Stimulated activated CD4-positive, alpha-beta T cell treated with anti-CD3 and anti-CD28 coated beads, Interleukin-12 subunit alpha, Interleukin-12 subunit beta, amount 100 ng/mL, for 24 hours (primary cell): ENCODE data around the gene NEU3.
"Not testable (repeated sequence)": the region's sequence is repeated elsewhere in the genome, so short reads cannot be mapped to it uniquely, and the experiment has no call there.

Source experiments
- DNase-seq, 2 experiments: peaks; one replicate each; pipeline ENCODE4 v3.0.0-alpha.2; 2020; ENCODE audit warnings: low read depth in 2 of 2

The NEU3 gene

GRCh38 chr11:74988541-74989259 is at the start of gene NEU3:
Gene NEU3 (plus strand): TSS chr11:74988933. CDS start chr11:74989061, 128 bp downstream.
- DNase-seq, result peak; percentile 72 to 82

- no peak for DNase-seq
Observed at GRCh38 chr11:74941492-74941891, 47.2 kb upstream of the NEU3 start.

GRCh38 chr11:74942073-74942759 is 46.5 kb upstream of the NEU3 start:
- no peak for DNase-seq

- DNase-seq, result no peak
Observed at GRCh38 chr11:74948546-74948897, 40.2 kb upstream of the NEU3 start.

GRCh38 chr11:74948898-74949752 is 39.6 kb upstream of the NEU3 start, which contains the start of the genes SPCS2 and XRRA1:
Gene SPCS2 (plus strand): TSS chr11:74949266. CDS start chr11:74949286, 20 bp downstream.
Gene XRRA1 (minus strand): TSS chr11:74949091. CDS start chr11:74940878, 8,213 bp downstream.
- DNase-seq, result peak; percentile 98

GRCh38 chr11:74949753-74950137 is 39.0 kb upstream of the NEU3 start:
- no peak for DNase-seq

- DNase-seq, result no peak
Observed at GRCh38 chr11:74950374-74950969, 38.3 kb upstream of the NEU3 start.

- DNase-seq, result no peak
Observed at GRCh38 chr11:74951226-74951625, 37.5 kb upstream of the NEU3 start.

- no peak for DNase-seq
Observed at GRCh38 chr11:74952752-74953151, 36.0 kb upstream of the NEU3 start.

GRCh38 chr11:74953451-74953850 is 35.3 kb upstream of the NEU3 start:
- DNase-seq, result no peak

- DNase-seq, result no peak
Observed at GRCh38 chr11:74954199-74954598, 34.5 kb upstream of the NEU3 start.

- no peak for DNase-seq
Observed at GRCh38 chr11:74956397-74957015, 32.2 kb upstream of the NEU3 start.

GRCh38 chr11:74957937-74958629 is 30.6 kb upstream of the NEU3 start:
- DNase-seq, result no peak

GRCh38 chr11:74960128-74960527 is 28.6 kb upstream of the NEU3 start:
- not testable (repeated sequence) for DNase-seq

GRCh38 chr11:74966651-74967050 is 22.1 kb upstream of the NEU3 start:
- no peak for DNase-seq

- DNase-seq, result no peak
Observed at GRCh38 chr11:74970852-74971395, 17.8 kb upstream of the NEU3 start.

- no peak for DNase-seq
Observed at GRCh38 chr11:74971424-74971823, 17.3 kb upstream of the NEU3 start.

GRCh38 chr11:74978041-74978440 is 10.7 kb upstream of the NEU3 start:
- DNase-seq, result no peak

- no peak for DNase-seq
Observed at GRCh38 chr11:74980634-74981033, 8.1 kb upstream of the NEU3 start.

GRCh38 chr11:74981888-74982287 is 6.8 kb upstream of the NEU3 start:
- DNase-seq, result no peak

- no peak for DNase-seq
Observed at GRCh38 chr11:74984070-74984469, 4.7 kb upstream of the NEU3 start.
